Thyroid gland (tissue), 4 donors: ENCODE results near the gene TPSD1.
"Not testable (repeated sequence)": the region's sequence is repeated elsewhere in the genome, so short reads cannot be mapped to it uniquely, and the experiment has no call there.

Source experiments
- POLR2A ChIP-seq, 2 donors: fragments of 450-650 bp; IDR thresholded peaks; one replicate each; pipeline ENCODE4 v1.6.1; 2017; ENCODE audit warnings: antibody characterized with exemption in 2 of 2, mild to moderate bottlenecking in 2 of 2, moderate library complexity in 1 of 2
- TF ChIP-seq, protein P1 (sequence below), 6 experiments: fragments of 200-600 bp in 3 of 6; fragments of 450-650 bp in 3 of 6; sonication (generic) in 3 of 6; IDR thresholded peaks; one replicate each; pipeline ENCODE4 v1.5.1; 2016 to 2019; ENCODE audit warnings: antibody characterized with exemption in 6 of 6, mild to moderate bottlenecking in 2 of 6, inconsistent platforms in 1 of 6, moderate library complexity in 1 of 6

DNA sequence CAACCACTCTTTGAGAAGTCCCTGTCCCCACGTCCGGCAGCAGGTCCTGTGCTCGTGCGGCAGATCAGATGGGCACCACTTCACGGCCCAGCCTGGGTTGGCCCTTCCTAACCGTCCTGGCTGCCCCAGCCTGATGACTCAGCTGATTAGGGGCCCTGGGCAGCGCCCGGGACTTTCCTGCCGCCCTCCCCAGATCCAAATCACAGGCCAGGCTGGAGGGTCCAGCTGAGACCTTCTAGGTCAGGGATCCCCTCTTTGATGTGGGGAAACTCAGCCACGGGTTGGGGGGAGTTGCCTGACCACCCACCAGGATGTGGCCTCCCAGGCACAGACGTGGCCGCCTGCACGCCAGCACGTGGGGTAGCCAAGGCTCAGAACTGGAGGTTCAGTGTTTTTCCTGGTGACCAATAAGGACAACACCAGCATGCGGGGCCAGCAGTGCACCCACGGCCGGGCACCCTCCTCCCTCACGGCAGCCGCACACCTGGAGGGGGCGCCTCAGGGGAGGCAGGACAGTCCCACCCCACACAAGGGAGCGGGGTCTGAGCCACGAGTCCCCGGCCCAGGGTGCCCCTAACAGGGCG lies 30.0 kb upstream of the TPSD1 start:
- TF ChIP-seq, protein P1, sequence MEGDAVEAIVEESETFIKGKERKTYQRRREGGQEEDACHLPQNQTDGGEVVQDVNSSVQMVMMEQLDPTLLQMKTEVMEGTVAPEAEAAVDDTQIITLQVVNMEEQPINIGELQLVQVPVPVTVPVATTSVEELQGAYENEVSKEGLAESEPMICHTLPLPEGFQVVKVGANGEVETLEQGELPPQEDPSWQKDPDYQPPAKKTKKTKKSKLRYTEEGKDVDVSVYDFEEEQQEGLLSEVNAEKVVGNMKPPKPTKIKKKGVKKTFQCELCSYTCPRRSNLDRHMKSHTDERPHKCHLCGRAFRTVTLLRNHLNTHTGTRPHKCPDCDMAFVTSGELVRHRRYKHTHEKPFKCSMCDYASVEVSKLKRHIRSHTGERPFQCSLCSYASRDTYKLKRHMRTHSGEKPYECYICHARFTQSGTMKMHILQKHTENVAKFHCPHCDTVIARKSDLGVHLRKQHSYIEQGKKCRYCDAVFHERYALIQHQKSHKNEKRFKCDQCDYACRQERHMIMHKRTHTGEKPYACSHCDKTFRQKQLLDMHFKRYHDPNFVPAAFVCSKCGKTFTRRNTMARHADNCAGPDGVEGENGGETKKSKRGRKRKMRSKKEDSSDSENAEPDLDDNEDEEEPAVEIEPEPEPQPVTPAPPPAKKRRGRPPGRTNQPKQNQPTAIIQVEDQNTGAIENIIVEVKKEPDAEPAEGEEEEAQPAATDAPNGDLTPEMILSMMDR (IDR thresholded peaks at IDR 0.05): not testable (repeated sequence)
- not testable (repeated sequence) for TF ChIP-seq POLR2A (IDR thresholded peaks at IDR 0.05)
